ENCODE measurements around the gene KCNA1. TPM values are rescaled to one million over a fixed set of nuclear protein-coding genes. Genes with fewer than 3 reads are reported as not detected.

KCNA1 gene
- total and polyA plus RNA-seq, 2 donors (not counting 1 experiment from before 2014, with no cell fraction given), result not detected

DNA sequence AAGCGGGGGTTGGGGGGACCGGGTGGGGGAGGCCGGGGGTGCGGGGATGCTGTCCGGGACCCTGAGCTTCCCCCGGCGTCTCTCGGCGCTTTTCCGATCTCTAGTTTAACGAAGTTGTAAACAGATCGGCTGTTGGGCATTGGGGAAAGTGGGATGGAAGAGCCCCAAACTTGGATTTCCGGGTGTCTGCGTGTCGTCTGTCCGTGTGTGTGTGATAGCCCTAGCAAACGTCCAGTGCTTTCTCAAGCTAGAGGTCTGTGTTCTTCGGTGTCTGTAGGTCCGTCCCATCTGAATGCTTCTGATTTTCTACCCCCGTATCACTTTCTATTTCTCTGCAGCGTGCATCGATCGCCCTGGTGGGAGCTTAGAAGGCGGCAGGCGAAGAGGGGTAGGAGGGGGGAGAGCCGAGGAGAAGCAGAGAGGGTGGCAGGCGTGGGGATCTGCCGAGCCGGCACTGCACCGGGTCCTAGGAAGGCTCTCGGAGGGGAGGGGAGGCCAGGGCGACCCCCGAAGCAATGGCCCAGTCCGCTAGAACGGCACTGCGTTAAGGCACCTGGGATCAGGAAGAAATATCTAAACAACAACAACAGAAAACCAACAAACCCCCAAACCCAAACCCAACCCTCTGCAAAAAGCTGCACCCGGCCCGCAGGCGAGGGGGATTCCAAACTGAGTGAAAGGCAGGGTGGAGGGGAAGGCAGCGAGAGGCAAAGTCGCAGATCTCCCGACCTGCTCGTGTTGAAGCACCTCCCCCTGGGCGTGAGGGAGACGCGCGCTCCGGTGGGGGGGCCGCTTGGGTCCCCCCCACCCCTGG, 1.0 kb downstream of the KCNA1 start:
- H4K20me1 ChIP-seq (ENCODE audit: control insufficient read depth, extremely low read depth, insufficient read depth, low read length), result no peaks in the 10 kb centered on the region
- no peak overlapping the region for H3K9ac ChIP-seq (ENCODE audit: insufficient read depth, low read length)
- H3K36me3 ChIP-seq (ENCODE audit: control insufficient read depth, insufficient read depth, low read length), result no peaks in the 10 kb centered on the region
- peak overlapping the region in 3 of 4 experiments; percentile 21 to 46 (median 42) for H3K4me3 ChIP-seq (replicated peaks in 1 of 4; ENCODE audit: control extremely low read depth in 1 of 4, insufficient read depth in 1 of 4, low read depth in 3 of 4, low read length in 4 of 4)
- no peaks in the 10 kb centered on the region for H3K4me1 ChIP-seq (ENCODE audit: control insufficient read depth, extremely low read depth, insufficient read depth, low read length)
- no peak overlapping the region for H2AFZ ChIP-seq (ENCODE audit: low read length)
- H3K79me2 ChIP-seq (ENCODE audit: control insufficient read depth, insufficient read depth, low read length), result no peaks in the 10 kb centered on the region
- peak; percentile 85 for TF ChIP-seq EZH2 (IDR thresholded peaks at IDR 0.05; ENCODE audit: low read length, missing control alignments)
- TF ChIP-seq, protein P1, sequence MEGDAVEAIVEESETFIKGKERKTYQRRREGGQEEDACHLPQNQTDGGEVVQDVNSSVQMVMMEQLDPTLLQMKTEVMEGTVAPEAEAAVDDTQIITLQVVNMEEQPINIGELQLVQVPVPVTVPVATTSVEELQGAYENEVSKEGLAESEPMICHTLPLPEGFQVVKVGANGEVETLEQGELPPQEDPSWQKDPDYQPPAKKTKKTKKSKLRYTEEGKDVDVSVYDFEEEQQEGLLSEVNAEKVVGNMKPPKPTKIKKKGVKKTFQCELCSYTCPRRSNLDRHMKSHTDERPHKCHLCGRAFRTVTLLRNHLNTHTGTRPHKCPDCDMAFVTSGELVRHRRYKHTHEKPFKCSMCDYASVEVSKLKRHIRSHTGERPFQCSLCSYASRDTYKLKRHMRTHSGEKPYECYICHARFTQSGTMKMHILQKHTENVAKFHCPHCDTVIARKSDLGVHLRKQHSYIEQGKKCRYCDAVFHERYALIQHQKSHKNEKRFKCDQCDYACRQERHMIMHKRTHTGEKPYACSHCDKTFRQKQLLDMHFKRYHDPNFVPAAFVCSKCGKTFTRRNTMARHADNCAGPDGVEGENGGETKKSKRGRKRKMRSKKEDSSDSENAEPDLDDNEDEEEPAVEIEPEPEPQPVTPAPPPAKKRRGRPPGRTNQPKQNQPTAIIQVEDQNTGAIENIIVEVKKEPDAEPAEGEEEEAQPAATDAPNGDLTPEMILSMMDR (conservative IDR thresholded peaks at IDR 0.05 in 1 of 2, IDR thresholded peaks at IDR 0.05 in 1 of 2; ENCODE audit: low read depth in 1 of 2, low read length in 2 of 2), result no peak
- peak in 1 of 2 donors; percentile 5 for DNase-seq (ENCODE audit: low read depth in 2 of 2)
- H3K27me3 ChIP-seq (ENCODE audit: control insufficient read depth, insufficient read depth, low read length), result peaks cover 31% of the 10 kb centered on the region
- H3K9me3 ChIP-seq (ENCODE audit: control insufficient read depth, insufficient read depth, low read depth, low read length), result no peaks in the 10 kb centered on the region
- H3K27ac ChIP-seq (ENCODE audit: insufficient read depth, low read length), result no peak overlapping the region
- peak overlapping the region; percentile 35 for H3K4me2 ChIP-seq (ENCODE audit: extremely low read depth, insufficient read depth, low read length)

DNA sequence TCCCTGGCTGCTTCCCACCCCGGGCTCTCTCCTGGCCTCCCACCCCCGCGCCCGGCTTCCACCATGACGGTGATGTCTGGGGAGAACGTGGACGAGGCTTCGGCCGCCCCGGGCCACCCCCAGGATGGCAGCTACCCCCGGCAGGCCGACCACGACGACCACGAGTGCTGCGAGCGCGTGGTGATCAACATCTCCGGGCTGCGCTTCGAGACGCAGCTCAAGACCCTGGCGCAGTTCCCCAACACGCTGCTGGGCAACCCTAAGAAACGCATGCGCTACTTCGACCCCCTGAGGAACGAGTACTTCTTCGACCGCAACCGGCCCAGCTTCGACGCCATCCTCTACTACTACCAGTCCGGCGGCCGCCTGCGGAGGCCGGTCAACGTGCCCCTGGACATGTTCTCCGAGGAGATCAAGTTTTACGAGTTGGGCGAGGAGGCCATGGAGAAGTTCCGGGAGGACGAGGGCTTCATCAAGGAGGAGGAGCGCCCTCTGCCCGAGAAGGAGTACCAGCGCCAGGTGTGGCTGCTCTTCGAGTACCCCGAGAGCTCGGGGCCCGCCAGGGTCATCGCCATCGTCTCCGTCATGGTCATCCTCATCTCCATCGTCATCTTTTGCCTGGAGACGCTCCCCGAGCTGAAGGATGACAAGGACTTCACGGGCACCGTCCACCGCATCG, 1.8 kb downstream of the KCNA1 start:
- no peaks in the 10 kb centered on the region for H3K36me3 ChIP-seq (ENCODE audit: control insufficient read depth, insufficient read depth, low read length)
- TF ChIP-seq EZH2 (IDR thresholded peaks at IDR 0.05; ENCODE audit: low read length, missing control alignments), result no peak
- TF ChIP-seq, protein P1 (conservative IDR thresholded peaks at IDR 0.05 in 1 of 2, IDR thresholded peaks at IDR 0.05 in 1 of 2; ENCODE audit: low read depth in 1 of 2, low read length in 2 of 2), result no peak
- H4K20me1 ChIP-seq (ENCODE audit: control insufficient read depth, extremely low read depth, insufficient read depth, low read length), result no peaks in the 10 kb centered on the region
- no peak overlapping the region for H3K9ac ChIP-seq (ENCODE audit: insufficient read depth, low read length)
- H3K27me3 ChIP-seq (ENCODE audit: control insufficient read depth, insufficient read depth, low read length), result peaks cover 31% of the 10 kb centered on the region
- H3K9me3 ChIP-seq (ENCODE audit: control insufficient read depth, insufficient read depth, low read depth, low read length), result no peaks in the 10 kb centered on the region
- H2AFZ ChIP-seq (ENCODE audit: low read length), result no peak overlapping the region
- no peaks in the 10 kb centered on the region for H3K4me1 ChIP-seq (ENCODE audit: control insufficient read depth, extremely low read depth, insufficient read depth, low read length)
- no peak overlapping the region for H3K4me3 ChIP-seq (replicated peaks in 1 of 4; ENCODE audit: control extremely low read depth in 1 of 4, insufficient read depth in 1 of 4, low read depth in 3 of 4, low read length in 4 of 4)
- no peak overlapping the region for H3K27ac ChIP-seq (ENCODE audit: insufficient read depth, low read length)
- H3K4me2 ChIP-seq (ENCODE audit: extremely low read depth, insufficient read depth, low read length), result no peak overlapping the region
- DNase-seq (ENCODE audit: low read depth in 2 of 2), result no peak
- no peaks in the 10 kb centered on the region for H3K79me2 ChIP-seq (ENCODE audit: control insufficient read depth, insufficient read depth, low read length)

DNA sequence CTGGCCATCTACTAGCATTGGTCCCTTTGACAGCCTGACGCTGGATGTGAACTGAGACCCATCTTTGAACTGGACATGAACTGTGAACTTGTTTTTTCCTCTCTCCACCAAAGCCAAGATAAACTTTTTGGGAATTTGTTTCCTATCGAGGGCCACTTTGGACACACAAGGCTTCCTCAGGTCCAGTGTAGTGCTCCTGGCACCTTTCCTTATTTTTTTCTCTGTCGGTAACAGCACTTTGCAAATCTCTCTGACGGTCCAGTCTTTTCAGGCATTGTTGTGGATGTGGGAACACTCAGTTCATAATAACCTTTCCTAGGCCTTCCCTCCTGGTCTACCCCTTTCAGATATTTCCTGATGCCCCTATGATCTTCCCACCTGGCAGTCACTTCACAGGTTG, 5.0 kb downstream of the KCNA1 start:
- peaks cover 20% of the 10 kb centered on the region for H3K27me3 ChIP-seq (ENCODE audit: control insufficient read depth, insufficient read depth, low read length)
- H3K36me3 ChIP-seq (ENCODE audit: control insufficient read depth, insufficient read depth, low read length), result no peaks in the 10 kb centered on the region
- H3K9me3 ChIP-seq (ENCODE audit: control insufficient read depth, insufficient read depth, low read depth, low read length), result no peaks in the 10 kb centered on the region
- no peak overlapping the region for H3K9ac ChIP-seq (ENCODE audit: insufficient read depth, low read length)
- no peaks in the 10 kb centered on the region for H4K20me1 ChIP-seq (ENCODE audit: control insufficient read depth, extremely low read depth, insufficient read depth, low read length)
- TF ChIP-seq, protein P1 (conservative IDR thresholded peaks at IDR 0.05 in 1 of 2, IDR thresholded peaks at IDR 0.05 in 1 of 2; ENCODE audit: low read depth in 1 of 2, low read length in 2 of 2), result no peak
- TF ChIP-seq EZH2 (IDR thresholded peaks at IDR 0.05; ENCODE audit: low read length, missing control alignments), result no peak
- no peak overlapping the region for H2AFZ ChIP-seq (ENCODE audit: low read length)
- H3K27ac ChIP-seq (ENCODE audit: insufficient read depth, low read length), result no peak overlapping the region
- no peaks in the 10 kb centered on the region for H3K79me2 ChIP-seq (ENCODE audit: control insufficient read depth, insufficient read depth, low read length)
- H3K4me2 ChIP-seq (ENCODE audit: extremely low read depth, insufficient read depth, low read length), result no peak overlapping the region
- H3K4me3 ChIP-seq (replicated peaks in 1 of 4; ENCODE audit: control extremely low read depth in 1 of 4, insufficient read depth in 1 of 4, low read depth in 3 of 4, low read length in 4 of 4), result no peak overlapping the region
- no peak for DNase-seq (ENCODE audit: low read depth in 2 of 2)
- no peaks in the 10 kb centered on the region for H3K4me1 ChIP-seq (ENCODE audit: control insufficient read depth, extremely low read depth, insufficient read depth, low read length)
